NOMO-1 (cell line): ENCODE results near the gene LDB2.

Source experiments
- DNase-seq, 2 experiments: peaks; one replicate each; lab custom pipeline; 2025; ENCODE audit not compliant: unreplicated experiment in 2 of 2; lab: John Stamatoyannopoulos, UW

LDB2 gene

GRCh38 chr4:16760617-16761363 is 137.7 kb downstream of the LDB2 start:
- DNase-seq = no peak

GRCh38 chr4:16759931-16760582 is 138.4 kb downstream of the LDB2 start:
- DNase-seq = no peak

- DNase-seq = no peak
Observed at GRCh38 chr4:16758816-16759215, 139.6 kb downstream of the LDB2 start.

- DNase-seq = no peak
Observed at GRCh38 chr4:16758255-16758654, 140.2 kb downstream of the LDB2 start.

- DNase-seq = no peak
Observed at GRCh38 chr4:16757080-16757521, 141.3 kb downstream of the LDB2 start.

GRCh38 chr4:16754104-16754503 is 144.3 kb downstream of the LDB2 start:
- DNase-seq = no peak

- no peak for DNase-seq
Observed at GRCh38 chr4:16752150-16752549, 146.3 kb downstream of the LDB2 start.

- DNase-seq = no peak
Observed at GRCh38 chr4:16750882-16751642, 147.4 kb downstream of the LDB2 start.

- no peak for DNase-seq
Observed at GRCh38 chr4:16750216-16750615, 148.2 kb downstream of the LDB2 start.

- DNase-seq = no peak
Observed at GRCh38 chr4:16745887-16746286, 152.6 kb downstream of the LDB2 start.

GRCh38 chr4:16745009-16745635 is 153.3 kb downstream of the LDB2 start:
- no peak for DNase-seq

- no peak for DNase-seq
Observed at GRCh38 chr4:16741287-16741686, 157.2 kb downstream of the LDB2 start.

- DNase-seq = no peak
Observed at GRCh38 chr4:16739997-16740624, 158.3 kb downstream of the LDB2 start.

- no peak for DNase-seq
Observed at GRCh38 chr4:16738558-16738957, 159.9 kb downstream of the LDB2 start.

GRCh38 chr4:16733509-16733908 is 164.9 kb downstream of the LDB2 start:
- no peak for DNase-seq

- no peak for DNase-seq
Observed at GRCh38 chr4:16732741-16733140, 165.7 kb downstream of the LDB2 start.

GRCh38 chr4:16731776-16732380 is 166.6 kb downstream of the LDB2 start:
- DNase-seq = no peak

GRCh38 chr4:16730522-16731205 is 167.8 kb downstream of the LDB2 start:
- no peak for DNase-seq

- DNase-seq = no peak
Observed at GRCh38 chr4:16729336-16729735, 169.1 kb downstream of the LDB2 start.

- no peak for DNase-seq
Observed at GRCh38 chr4:16728849-16729248, 169.6 kb downstream of the LDB2 start.
